ENCODE data around the gene LTF.
"Not testable (repeated sequence)": the region's sequence is repeated elsewhere in the genome, so short reads cannot be mapped to it uniquely, and the experiment has no call there.

The LTF gene

GRCh38 chr3:46435081-46435726 lies 29.5 kb downstream of the LTF start:
- no peak for DNase-seq

- no peak for DNase-seq
These were observed 30.9 kb downstream of the LTF start for GRCh38 chr3:46433841-46434240.

GRCh38 chr3:46433118-46433517 lies 31.6 kb downstream of the LTF start:
- DNase-seq: not testable (repeated sequence)

GRCh38 chr3:46431905-46432304 lies 32.8 kb downstream of the LTF start:
- not testable (repeated sequence) for DNase-seq

GRCh38 chr3:46430879-46431278 lies 33.8 kb downstream of the LTF start:
- DNase-seq: not testable (repeated sequence)

- DNase-seq: no peak
These were observed 35.0 kb downstream of the LTF start for GRCh38 chr3:46429671-46430070.

GRCh38 chr3:46429250-46429649 lies 35.5 kb downstream of the LTF start:
- no peak for DNase-seq

GRCh38 chr3:46427916-46428833 lies 36.5 kb downstream of the LTF start:
- DNase-seq: no peak

GRCh38 chr3:46427404-46427803 lies 37.3 kb downstream of the LTF start:
- not testable (repeated sequence) for DNase-seq

- not testable (repeated sequence) for DNase-seq
These were observed 38.2 kb downstream of the LTF start for GRCh38 chr3:46426476-46426875.

- DNase-seq: no peak
These were observed 41.1 kb downstream of the LTF start for GRCh38 chr3:46423588-46423987.

GRCh38 chr3:46422617-46423016 lies 42.1 kb downstream of the LTF start:
- DNase-seq: no peak

- no peak for DNase-seq
These were observed 43.8 kb downstream of the LTF start for GRCh38 chr3:46420931-46421330.

- no peak for DNase-seq
These were observed 44.9 kb downstream of the LTF start for GRCh38 chr3:46419816-46420215.

GRCh38 chr3:46417841-46418611 lies 46.7 kb downstream of the LTF start:
- no peak for DNase-seq

GRCh38 chr3:46416811-46417510 lies 47.7 kb downstream of the LTF start:
- no peak for DNase-seq

- no peak for DNase-seq
These were observed 48.4 kb downstream of the LTF start for GRCh38 chr3:46416125-46416810.

GRCh38 chr3:46414739-46415138 lies 50.0 kb downstream of the LTF start:
- DNase-seq: no peak

- DNase-seq: no peak
These were observed 50.8 kb downstream of the LTF start for GRCh38 chr3:46413951-46414350.

- DNase-seq: no peak
These were observed 51.9 kb downstream of the LTF start for GRCh38 chr3:46412786-46413298.

GRCh38 chr3:46411271-46411670 lies 53.4 kb downstream of the LTF start:
- no peak for DNase-seq

GRCh38 chr3:46410669-46411068 lies 54.0 kb downstream of the LTF start:
- DNase-seq: no peak

Measured in DMS79 (cell line).